ENCODE measurements around the gene ACTN4. TPM values are rescaled to one million over a fixed set of nuclear protein-coding genes. Genes with fewer than 3 reads are reported as not detected.

The ACTN4 gene
- total RNA-seq, 4 donors from 2014 or later, result 191 to 479 (median 365) TPM

DNA sequence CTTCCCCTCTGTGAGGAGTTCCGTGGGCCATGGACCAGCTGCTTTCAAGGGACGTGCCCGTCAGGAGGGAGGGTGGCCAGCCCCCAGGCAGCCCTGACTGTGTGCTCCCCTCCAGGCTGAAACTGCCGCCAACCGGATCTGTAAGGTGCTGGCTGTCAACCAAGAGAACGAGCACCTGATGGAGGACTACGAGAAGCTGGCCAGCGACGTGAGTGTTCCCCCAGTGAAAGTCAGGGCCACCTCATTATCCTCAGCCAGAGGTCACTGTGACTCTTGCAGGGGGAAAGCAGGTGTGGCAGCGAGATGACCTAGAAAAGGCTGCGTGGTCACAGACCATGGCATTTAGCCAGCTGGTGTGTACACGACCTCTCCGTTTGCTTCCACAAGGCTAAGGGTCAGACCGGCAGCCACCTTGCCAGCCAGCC lies 66.9 kb downstream of the ACTN4 start:
- peak in 1 of 2 donors; percentile 35 for DNase-seq
- Histone ChIP-seq H3K27ac (no peak overlapping the region), H3K4me1 (peaks cover 18 to 41% of the 10 kb centered on the region in 2 donors), H3K9me3 (no peaks in the 10 kb centered on the region), H3K36me3 (peaks cover 37 to 50% of the 10 kb centered on the region in 2 donors), H3K27me3 (no peaks in the 10 kb centered on the region), H3K4me3 (replicated peaks in 1 of 3) (no peak overlapping the region)
- no peak for TF ChIP-seq POLR2A (IDR thresholded peaks at IDR 0.05)
- TF ChIP-seq, protein P1, sequence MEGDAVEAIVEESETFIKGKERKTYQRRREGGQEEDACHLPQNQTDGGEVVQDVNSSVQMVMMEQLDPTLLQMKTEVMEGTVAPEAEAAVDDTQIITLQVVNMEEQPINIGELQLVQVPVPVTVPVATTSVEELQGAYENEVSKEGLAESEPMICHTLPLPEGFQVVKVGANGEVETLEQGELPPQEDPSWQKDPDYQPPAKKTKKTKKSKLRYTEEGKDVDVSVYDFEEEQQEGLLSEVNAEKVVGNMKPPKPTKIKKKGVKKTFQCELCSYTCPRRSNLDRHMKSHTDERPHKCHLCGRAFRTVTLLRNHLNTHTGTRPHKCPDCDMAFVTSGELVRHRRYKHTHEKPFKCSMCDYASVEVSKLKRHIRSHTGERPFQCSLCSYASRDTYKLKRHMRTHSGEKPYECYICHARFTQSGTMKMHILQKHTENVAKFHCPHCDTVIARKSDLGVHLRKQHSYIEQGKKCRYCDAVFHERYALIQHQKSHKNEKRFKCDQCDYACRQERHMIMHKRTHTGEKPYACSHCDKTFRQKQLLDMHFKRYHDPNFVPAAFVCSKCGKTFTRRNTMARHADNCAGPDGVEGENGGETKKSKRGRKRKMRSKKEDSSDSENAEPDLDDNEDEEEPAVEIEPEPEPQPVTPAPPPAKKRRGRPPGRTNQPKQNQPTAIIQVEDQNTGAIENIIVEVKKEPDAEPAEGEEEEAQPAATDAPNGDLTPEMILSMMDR (IDR thresholded peaks at IDR 0.05), result no peak
- intact Hi-C loops (cut with DNase I), result no loop called here
- WGBS, 2 donors, result 75 to 80% methylated on average over 13 to 14 of the region's 14 CpGs

DNA sequence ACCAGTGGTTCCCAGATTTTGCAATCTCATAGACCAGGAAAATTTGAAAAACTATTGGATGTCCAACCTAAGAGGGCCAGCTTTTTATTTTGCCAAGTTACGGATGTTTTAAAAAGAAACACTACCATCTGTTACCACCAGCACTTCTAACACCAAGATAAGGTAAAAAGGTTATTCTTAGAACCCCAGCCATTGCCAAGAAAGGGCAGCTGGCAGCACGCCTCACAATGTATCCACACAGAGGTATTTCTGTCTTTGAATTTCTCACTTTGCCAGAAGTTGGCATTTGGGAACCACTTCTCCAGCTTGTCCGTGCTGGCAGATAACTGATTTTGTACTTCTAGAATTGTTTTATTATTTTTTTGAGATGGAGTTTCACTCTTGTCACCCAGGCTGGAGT lies 68.1 kb downstream of the ACTN4 start:
- H3K4me1 ChIP-seq, result peaks cover 29 to 51% of the 10 kb centered on the region in 2 donors
- no peak overlapping the region for H3K4me3 ChIP-seq (replicated peaks in 1 of 3)
- intact Hi-C loops (cut with DNase I), result no loop called here
- 75 to 82% methylated on average over 3 of the region's 3 CpGs for WGBS, 2 donors
- H3K36me3 ChIP-seq, result peaks cover 25 to 38% of the 10 kb centered on the region in 2 donors
- peak in 1 of 2 donors; percentile 62 for DNase-seq
- peak overlapping the region in 1 of 3 donors; percentile 13 for H3K27ac ChIP-seq
- no peaks in the 10 kb centered on the region for H3K9me3 ChIP-seq
- no peak for TF ChIP-seq POLR2A (IDR thresholded peaks at IDR 0.05)
- TF ChIP-seq, protein P1 (IDR thresholded peaks at IDR 0.05), result no peak
- no peaks in the 10 kb centered on the region for H3K27me3 ChIP-seq

DNA sequence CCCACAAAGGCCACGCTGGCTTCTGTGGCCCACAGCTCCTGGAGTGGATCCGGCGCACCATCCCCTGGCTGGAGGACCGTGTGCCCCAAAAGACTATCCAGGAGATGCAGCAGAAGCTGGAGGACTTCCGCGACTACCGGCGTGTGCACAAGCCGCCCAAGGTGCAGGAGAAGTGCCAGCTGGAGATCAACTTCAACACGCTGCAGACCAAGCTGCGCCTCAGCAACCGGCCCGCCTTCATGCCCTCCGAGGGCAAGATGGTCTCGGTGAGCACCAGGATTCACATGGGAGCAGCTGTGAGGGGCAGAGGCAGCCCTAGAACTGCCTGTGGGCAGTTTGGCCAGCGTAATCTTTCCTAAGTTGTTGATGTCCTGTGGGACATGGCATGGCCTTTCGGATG lies 69.6 kb downstream of the ACTN4 start:
- H3K4me1 ChIP-seq, result peaks cover 23 to 42% of the 10 kb centered on the region in 2 donors
- H3K27me3 ChIP-seq, result no peaks in the 10 kb centered on the region
- no peak overlapping the region for H3K27ac ChIP-seq
- H3K4me3 ChIP-seq (replicated peaks in 1 of 3), result no peak overlapping the region
- 93 to 97% methylated on average over 8 to 12 of the region's 17 CpGs for WGBS, 2 donors
- intact Hi-C loops (cut with DNase I), result no loop called here
- no peaks in the 10 kb centered on the region for H3K9me3 ChIP-seq
- peaks cover 25 to 42% of the 10 kb centered on the region in 2 donors for H3K36me3 ChIP-seq
- no peak for DNase-seq
- no peak for TF ChIP-seq POLR2A (IDR thresholded peaks at IDR 0.05)
- TF ChIP-seq, protein P1 (IDR thresholded peaks at IDR 0.05), result no peak

DNA sequence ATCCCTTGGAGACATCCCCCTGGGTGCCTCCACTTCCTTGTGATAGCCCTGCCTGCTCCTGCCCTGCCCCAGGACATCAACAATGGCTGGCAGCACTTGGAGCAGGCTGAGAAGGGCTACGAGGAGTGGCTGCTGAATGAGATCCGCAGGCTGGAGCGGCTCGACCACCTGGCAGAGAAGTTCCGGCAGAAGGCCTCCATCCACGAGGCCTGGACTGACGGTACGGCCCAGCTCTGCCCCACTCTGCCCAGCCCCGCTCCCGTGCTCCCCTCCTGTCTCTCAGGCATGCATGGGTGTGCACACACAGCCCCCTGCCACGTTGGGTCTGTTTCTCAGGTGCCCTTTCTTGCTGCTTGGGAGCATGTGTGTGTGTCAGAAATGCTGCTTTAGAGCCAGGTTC lies 70.4 kb downstream of the ACTN4 start:
- TF ChIP-seq, protein P1 (IDR thresholded peaks at IDR 0.05), result no peak
- no peak for TF ChIP-seq POLR2A (IDR thresholded peaks at IDR 0.05)
- intact Hi-C loops (cut with DNase I), result no loop called here

DNA sequence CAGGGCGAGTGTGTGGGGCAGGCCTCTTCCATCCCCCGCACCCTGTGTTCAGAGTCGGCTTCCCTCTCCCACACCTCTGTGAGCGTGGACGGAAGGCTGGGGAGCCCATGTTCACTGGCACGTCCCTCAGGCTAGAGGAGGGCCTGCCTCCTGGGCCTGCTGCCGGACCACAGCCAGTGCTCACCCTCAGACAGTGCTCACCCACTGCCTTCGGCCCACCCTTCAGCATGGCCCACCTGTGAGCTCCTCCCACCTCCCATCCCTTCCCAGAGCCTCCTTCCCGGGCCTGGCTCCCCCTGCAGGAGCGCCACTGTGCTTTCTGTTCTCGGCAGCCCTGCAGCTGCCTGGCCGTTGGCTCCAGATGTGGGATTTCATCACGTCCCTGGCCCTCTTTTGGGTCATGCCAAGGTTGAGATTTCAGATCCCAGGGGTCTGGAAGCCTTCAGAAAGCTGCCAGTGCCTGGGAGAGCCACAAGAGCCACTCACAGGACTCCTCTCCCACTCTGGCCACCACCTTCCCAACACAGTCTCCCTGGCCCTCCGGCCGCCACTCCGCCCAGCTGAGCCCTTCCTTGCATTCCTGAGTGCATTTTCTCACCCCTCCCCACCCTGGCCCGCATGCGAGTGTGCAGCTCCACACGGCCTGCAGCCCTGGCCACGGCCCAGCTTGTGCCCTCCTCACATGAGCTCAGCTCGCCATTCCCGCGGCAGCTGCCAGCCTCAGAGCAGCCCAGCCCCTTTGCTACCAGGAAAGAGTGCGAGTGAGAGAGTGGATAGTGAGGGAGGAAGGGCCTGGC lies 71.5 kb downstream of the ACTN4 start:
- H3K36me3 ChIP-seq, result peaks cover 44 to 58% of the 10 kb centered on the region in 2 donors
- H3K4me1 ChIP-seq, result peaks cover 20 to 29% of the 10 kb centered on the region in 2 donors
- no peaks in the 10 kb centered on the region for H3K9me3 ChIP-seq
- TF ChIP-seq POLR2A (IDR thresholded peaks at IDR 0.05), result no peak
- TF ChIP-seq, protein P1 (IDR thresholded peaks at IDR 0.05), result no peak
- 70 to 79% methylated on average over 23 to 24 of the region's 24 CpGs for WGBS, 2 donors
- no peak overlapping the region for H3K4me3 ChIP-seq (replicated peaks in 1 of 3)
- H3K27me3 ChIP-seq, result no peaks in the 10 kb centered on the region
- H3K27ac ChIP-seq, result peak overlapping the region; percentile 77 to 94 (median 92)
- peak; percentile 81 to 89 for DNase-seq
- intact Hi-C loops (cut with DNase I), result no loop called here

More for the DNA sequence above, 70.4 kb downstream of the ACTN4 start:
- Histone ChIP-seq H3K27me3 (no peaks in the 10 kb centered on the region), H3K36me3 (peaks cover 33 to 48% of the 10 kb centered on the region in 2 donors), H3K27ac (peak overlapping the region in 1 of 3 donors; percentile 77), H3K4me3 (replicated peaks in 1 of 3) (no peak overlapping the region), H3K4me1 (peaks cover 20 to 34% of the 10 kb centered on the region in 2 donors), H3K9me3 (no peaks in the 10 kb centered on the region)
- DNase-seq, result no peak
- WGBS, 2 donors, result 60% methylated on average over 2 of the region's 11 CpGs; no CpG with 5 or more reads in 1 of the 2 donors
